CD14-positive monocyte (primary cell): ENCODE data around the gene ZBTB7C. TPM values are rescaled to one million over a fixed set of nuclear protein-coding genes. Genes with fewer than 3 reads are reported as not detected.

Experiments used
- DNase-seq, 3 donors: peaks; one replicate each; pipeline ENCODE4 v3.0.0-alpha.2; 2011 to 2022
- H2AFZ ChIP-seq: 2 replicates; pipeline ENCODE4 v1.6.0; 2012; ENCODE audit warnings: mild to moderate bottlenecking, low read depth, low read length, inconsistent platforms; ENCODE audit not compliant: insufficient read depth, poor library complexity, severe bottlenecking
- H3K27ac ChIP-seq, 2 donors: 1 replicate in 1 of 2; 2 replicates in 1 of 2; pipeline ENCODE4 v1.5.1; 2012 to 2013; ENCODE audit warnings: low read length in 2 of 2, control low read depth in 1 of 2, inconsistent platforms in 1 of 2, low read depth in 1 of 2, mild to moderate bottlenecking in 1 of 2
- H3K27me3 ChIP-seq, 2 donors: one replicate each; pipeline versions ENCODE4 v1.6.0 to v1.6.1; 2011 to 2013; ENCODE audit warnings: low read length in 2 of 2; ENCODE audit not compliant: control insufficient read depth in 2 of 2, insufficient read depth in 2 of 2
- H3K36me3 ChIP-seq, 2 donors: replicated peaks in 1 of 2; 1 replicate in 1 of 2; 2 replicates in 1 of 2; pipeline versions ENCODE4 v1.5.1 to v1.6.1; 2012 to 2013; ENCODE audit warnings: low read length in 2 of 2, control low read depth in 1 of 2, inconsistent platforms in 1 of 2, mild to moderate bottlenecking in 1 of 2; ENCODE audit not compliant: insufficient read depth in 2 of 2, control insufficient read depth in 1 of 2
- H3K4me1 ChIP-seq, 2 donors: 1 replicate in 1 of 2; 2 replicates in 1 of 2; pipeline versions ENCODE4 v1.5.1 to v1.6.1; 2012 to 2013; ENCODE audit warnings: low read length in 2 of 2, control low read depth in 1 of 2, inconsistent platforms in 1 of 2, mild to moderate bottlenecking in 1 of 2, moderate library complexity in 1 of 2; ENCODE audit not compliant: insufficient read depth in 2 of 2, control insufficient read depth in 1 of 2
- H3K4me2 ChIP-seq: replicated peaks from 2 replicates; pipeline ENCODE3; 2012; ENCODE audit warnings: low read length, moderate library complexity, mild to moderate bottlenecking; ENCODE audit not compliant: poor library complexity, severe bottlenecking; ENCODE audit errors: extremely low read depth
- H3K4me3 ChIP-seq, 3 experiments: fragments of 200-600 bp in 1 of 3; sonication (generic) in 1 of 3; replicated peaks in 1 of 3; 1 replicate in 2 of 3; 2 replicates in 1 of 3; pipeline ENCODE4 v1.5.1; 2011 to 2013; ENCODE audit warnings: low read length in 3 of 3, mild to moderate bottlenecking in 3 of 3, control low read depth in 2 of 3, low read depth in 2 of 3, inconsistent platforms in 1 of 3, moderate library complexity in 1 of 3
- H3K79me2 ChIP-seq: 2 replicates; pipeline ENCODE4 v1.6.0; 2012; ENCODE audit warnings: mild to moderate bottlenecking, control low read depth, inconsistent platforms, low read length, moderate library complexity; ENCODE audit not compliant: insufficient read depth
- H3K9ac ChIP-seq: 2 replicates; pipeline ENCODE4 v1.6.0; 2017; ENCODE audit warnings: low read length, mild to moderate bottlenecking; ENCODE audit not compliant: insufficient read depth, poor library complexity, severe bottlenecking
- H3K9me3 ChIP-seq, 2 donors: replicated peaks in 1 of 2; 1 replicate in 1 of 2; 2 replicates in 1 of 2; pipeline versions ENCODE4 v1.5.1 to v1.6.1; 2012 to 2013; ENCODE audit warnings: low read length in 2 of 2, control low read depth in 1 of 2; ENCODE audit not compliant: control insufficient read depth in 1 of 2, insufficient read depth in 1 of 2
- H4K20me1 ChIP-seq: 2 replicates; pipeline ENCODE4 v1.6.0; 2012; ENCODE audit warnings: mild to moderate bottlenecking, low read length, control low read depth, moderate library complexity; ENCODE audit not compliant: insufficient read depth
- H3K27ac Mint-ChIP-seq, 7 donors: one replicate each; pipeline ENCODE4 v1.8.0; 2020; ENCODE audit warnings: mild to moderate bottlenecking in 7 of 7, mixed read lengths in 7 of 7, moderate library complexity in 6 of 7, inconsistent platforms in 2 of 7
- H3K27me3 Mint-ChIP-seq, 3 donors: one replicate each; pipeline ENCODE4 v1.8.0; 2021 to 2022; ENCODE audit warnings: low read depth in 3 of 3, mild to moderate bottlenecking in 3 of 3, mixed read lengths in 3 of 3, moderate library complexity in 3 of 3, inconsistent platforms in 1 of 3
- H3K36me3 Mint-ChIP-seq, 2 donors: one replicate each; pipeline ENCODE4 v1.8.0; 2020; ENCODE audit warnings: mixed read lengths in 2 of 2, inconsistent platforms in 1 of 2, mild to moderate bottlenecking in 1 of 2
- H3K4me1 Mint-ChIP-seq: one replicate; pipeline ENCODE4 v1.8.0; 2020; ENCODE audit warnings: mild to moderate bottlenecking, mixed read lengths
- H3K4me3 Mint-ChIP-seq, 2 donors: one replicate each; pipeline ENCODE4 v1.8.0; 2020; ENCODE audit warnings: mild to moderate bottlenecking in 2 of 2, mixed read lengths in 2 of 2, moderate library complexity in 1 of 2
- H3K9me3 Mint-ChIP-seq, 7 donors: one replicate each; pipeline ENCODE4 v1.8.0; 2020 to 2022; ENCODE audit warnings: mixed read lengths in 7 of 7, mild to moderate bottlenecking in 6 of 7, moderate library complexity in 6 of 7, inconsistent platforms in 2 of 7
- WGBS: methylation state at CpG from one replicate; pipeline ENCODE4 v1.1.5; 2013; ENCODE audit warnings: missing lambda C conversion rate; ENCODE audit not compliant: insufficient coverage; 5-methylcytosine and 5-hydroxymethylcytosine counted together
- intact Hi-C, 2 donors: fragments of 100-400 bp; cut with micrococcal nuclease; formaldehyde crosslinking; loops; one replicate each; pipeline versions ENCODE4 v1.15.0 to v1.15.1; 2023
- polyA plus RNA-seq, 3 donors: library from polyadenylated mRNA; depleted of rRNA in 1 of 3; unstranded in 2 of 3; stranded (reverse) in 1 of 3; fragments of 300-500 nt in 2 of 3; fragments of >200 nt in 1 of 3; fragmentation: Illumina TruSeq in 2 of 3; gene quantifications; 1 replicate in 2 of 3; 2 replicates in 1 of 3; pipeline ENCODE4 v1.2.3, GENCODE V29; 2012 to 2021
- TF ChIP-seq, protein P1 (sequence below): fragments of 200-600 bp; IDR thresholded peaks from one replicate; pipeline ENCODE4 v1.8.0; 2022; ENCODE audit warnings: antibody characterized with exemption, mild to moderate bottlenecking

ZBTB7C gene
- polyA plus RNA-seq, 3 donors = 0.03 to 0.09 TPM; not detected in 1

DNA sequence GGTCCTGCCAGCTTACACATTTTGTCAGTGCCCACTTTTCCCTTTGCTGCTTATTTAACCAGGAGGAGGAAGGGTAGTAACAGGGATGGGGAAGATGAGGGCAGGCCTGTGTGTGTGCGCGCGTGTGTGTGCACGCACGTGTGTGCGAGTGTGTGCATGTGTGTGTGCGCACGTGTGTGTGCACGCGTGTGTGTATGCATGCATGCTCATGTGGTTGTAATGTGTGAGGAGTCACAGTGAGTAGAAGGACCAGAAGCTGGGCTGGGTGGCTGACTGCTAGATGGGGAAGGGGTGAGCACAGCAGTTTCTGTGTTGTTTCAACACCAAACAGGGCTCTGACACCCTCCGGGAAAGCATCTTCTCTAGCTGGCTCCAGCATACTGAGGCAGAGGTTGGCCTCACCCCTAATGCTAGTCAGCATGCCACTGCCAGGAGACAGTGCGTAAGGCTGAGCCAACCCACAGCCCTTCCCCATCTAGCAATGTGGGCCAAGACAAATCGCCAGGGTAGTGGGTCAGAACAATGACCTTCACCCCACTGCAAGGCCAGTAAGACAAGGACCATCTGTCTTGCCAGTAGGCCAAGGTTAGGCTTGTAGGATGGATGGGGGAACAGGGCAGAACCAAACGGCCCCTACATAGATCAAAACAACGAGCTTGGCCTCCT, 260.0 kb downstream of the ZBTB7C start:
- Histone ChIP-seq H3K4me1 (no peaks in the 10 kb centered on the region), H3K79me2 (no peaks in the 10 kb centered on the region), H3K9ac (no peak overlapping the region), H3K4me3 (no peak overlapping the region), H3K27ac (no peak overlapping the region), H4K20me1 (no peaks in the 10 kb centered on the region), H3K4me2 (no peak overlapping the region), H2AFZ (no peak overlapping the region), H3K27me3 (no peaks in the 10 kb centered on the region), H3K9me3 (no peaks in the 10 kb centered on the region), H3K36me3 (no peaks in the 10 kb centered on the region)
- peak overlapping the region in 1 of 7 donors; percentile 10 for H3K27ac Mint-ChIP-seq
- H3K9me3 Mint-ChIP-seq = peaks cover 0 to 3% (median 0%) of the 10 kb centered on the region in 7 donors
- 100% methylated on average over 10 of the region's 15 CpGs for WGBS
- no peaks in the 10 kb centered on the region for H3K36me3 Mint-ChIP-seq
- H3K27me3 Mint-ChIP-seq = peaks cover 5 to 18% (median 11%) of the 10 kb centered on the region in 3 donors
- no peak for DNase-seq
- TF ChIP-seq, protein P1, sequence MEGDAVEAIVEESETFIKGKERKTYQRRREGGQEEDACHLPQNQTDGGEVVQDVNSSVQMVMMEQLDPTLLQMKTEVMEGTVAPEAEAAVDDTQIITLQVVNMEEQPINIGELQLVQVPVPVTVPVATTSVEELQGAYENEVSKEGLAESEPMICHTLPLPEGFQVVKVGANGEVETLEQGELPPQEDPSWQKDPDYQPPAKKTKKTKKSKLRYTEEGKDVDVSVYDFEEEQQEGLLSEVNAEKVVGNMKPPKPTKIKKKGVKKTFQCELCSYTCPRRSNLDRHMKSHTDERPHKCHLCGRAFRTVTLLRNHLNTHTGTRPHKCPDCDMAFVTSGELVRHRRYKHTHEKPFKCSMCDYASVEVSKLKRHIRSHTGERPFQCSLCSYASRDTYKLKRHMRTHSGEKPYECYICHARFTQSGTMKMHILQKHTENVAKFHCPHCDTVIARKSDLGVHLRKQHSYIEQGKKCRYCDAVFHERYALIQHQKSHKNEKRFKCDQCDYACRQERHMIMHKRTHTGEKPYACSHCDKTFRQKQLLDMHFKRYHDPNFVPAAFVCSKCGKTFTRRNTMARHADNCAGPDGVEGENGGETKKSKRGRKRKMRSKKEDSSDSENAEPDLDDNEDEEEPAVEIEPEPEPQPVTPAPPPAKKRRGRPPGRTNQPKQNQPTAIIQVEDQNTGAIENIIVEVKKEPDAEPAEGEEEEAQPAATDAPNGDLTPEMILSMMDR = no peak
- intact Hi-C loops = no loop called here
- H3K4me1 Mint-ChIP-seq = no peaks in the 10 kb centered on the region
- H3K4me3 Mint-ChIP-seq = no peak overlapping the region

DNA sequence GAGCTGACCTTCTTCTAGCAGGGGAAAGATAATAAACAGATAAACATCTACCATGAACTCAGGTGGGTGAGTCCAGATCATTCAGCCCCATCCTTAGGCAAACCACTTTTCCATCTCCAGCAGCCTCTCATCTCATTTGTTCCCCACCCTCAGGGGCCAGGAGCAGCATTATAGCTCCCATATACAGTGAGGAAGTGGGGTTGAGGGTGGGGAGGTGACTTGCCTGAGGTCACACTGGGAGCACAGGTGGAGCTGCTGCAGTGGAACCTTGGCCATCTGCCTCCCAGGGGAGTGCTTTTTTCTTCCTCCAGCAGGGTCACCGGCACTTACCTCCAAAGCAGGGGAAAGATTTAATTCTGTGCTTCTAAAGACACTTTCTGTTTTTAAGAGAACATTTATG, 266.2 kb downstream of the ZBTB7C start:
- Histone ChIP-seq H3K27ac (no peak overlapping the region), H2AFZ (no peak overlapping the region), H3K4me2 (no peak overlapping the region), H3K36me3 (no peaks in the 10 kb centered on the region), H3K4me1 (no peaks in the 10 kb centered on the region), H3K79me2 (no peaks in the 10 kb centered on the region), H3K4me3 (no peak overlapping the region), H3K9me3 (peaks cover 0 to 4% of the 10 kb centered on the region in 2 donors), H3K9ac (no peak overlapping the region), H3K27me3 (peaks cover 5 to 14% of the 10 kb centered on the region in 2 donors), H4K20me1 (no peaks in the 10 kb centered on the region)
- Mint-ChIP-seq H3K27me3 (peaks cover 19 to 35% (median 28%) of the 10 kb centered on the region in 3 donors), H3K36me3 (no peaks in the 10 kb centered on the region), H3K9me3 (peaks cover 0 to 7% (median 0%) of the 10 kb centered on the region in 7 donors), H3K4me3 (no peak overlapping the region), H3K27ac (no peak overlapping the region), H3K4me1 (no peaks in the 10 kb centered on the region)
- 100% methylated on average over 1 of the region's 1 CpG for WGBS
- no peak for DNase-seq
- TF ChIP-seq, protein P1 = no peak
- intact Hi-C loops = no loop called here
